ENCODE data around the gene M1AP.
"Not testable (repeated sequence)": the region's sequence is repeated elsewhere in the genome, so short reads cannot be mapped to it uniquely, and the experiment has no call there.

The M1AP gene

DNA sequence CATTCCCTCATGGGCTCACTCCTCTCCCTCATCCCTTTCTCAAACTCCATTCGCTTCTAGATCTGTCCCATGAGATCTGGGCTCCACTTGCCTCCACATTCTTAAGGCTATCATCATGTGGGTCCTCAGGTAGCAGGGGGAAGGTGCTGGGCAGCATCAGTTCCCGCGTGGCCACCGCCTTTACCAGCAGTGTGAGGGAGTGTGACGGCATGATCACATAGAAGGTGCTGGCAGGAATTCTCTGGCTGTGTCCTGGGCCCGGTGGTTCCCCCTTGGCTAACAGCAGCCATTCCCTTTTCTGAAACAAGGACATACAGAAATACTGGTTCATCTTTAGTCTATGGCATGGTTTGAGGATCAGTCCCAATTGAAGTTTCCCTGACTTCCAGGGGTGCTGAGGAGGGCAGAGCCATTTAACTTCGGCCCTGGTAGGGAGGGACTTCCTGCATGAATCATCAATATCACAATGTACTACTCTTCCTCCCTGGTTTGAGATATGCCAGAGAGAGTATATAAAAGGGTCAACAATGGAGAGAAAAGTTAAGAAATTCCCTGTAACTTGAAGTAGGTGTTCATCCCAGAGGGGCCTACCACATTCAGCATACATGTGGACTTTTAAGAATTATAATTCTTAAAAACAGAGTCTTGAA, 85.9 kb downstream of the M1AP start:
- no peak for DNase-seq

DNA sequence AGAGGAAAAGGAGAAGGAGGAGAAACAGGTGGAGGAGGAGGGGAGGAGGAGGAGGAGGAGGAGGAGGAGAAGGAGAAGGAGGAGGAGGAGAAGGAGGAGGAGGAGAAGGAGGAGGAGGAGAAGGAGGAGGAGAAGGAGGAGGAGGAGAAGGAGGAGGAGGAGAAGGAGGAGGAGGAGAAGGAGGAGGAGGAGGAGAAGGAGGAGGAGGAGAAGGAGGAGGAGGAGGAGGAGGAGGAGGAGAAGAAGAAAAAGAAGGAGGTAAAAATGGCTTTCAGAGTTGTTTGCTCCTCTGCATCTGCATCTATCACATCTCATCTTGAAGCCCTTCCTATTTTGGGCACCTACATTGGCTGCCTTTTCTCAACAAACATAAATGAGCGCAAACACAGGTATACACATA, 87.1 kb downstream of the M1AP start:
- not testable (repeated sequence) for DNase-seq

DNA sequence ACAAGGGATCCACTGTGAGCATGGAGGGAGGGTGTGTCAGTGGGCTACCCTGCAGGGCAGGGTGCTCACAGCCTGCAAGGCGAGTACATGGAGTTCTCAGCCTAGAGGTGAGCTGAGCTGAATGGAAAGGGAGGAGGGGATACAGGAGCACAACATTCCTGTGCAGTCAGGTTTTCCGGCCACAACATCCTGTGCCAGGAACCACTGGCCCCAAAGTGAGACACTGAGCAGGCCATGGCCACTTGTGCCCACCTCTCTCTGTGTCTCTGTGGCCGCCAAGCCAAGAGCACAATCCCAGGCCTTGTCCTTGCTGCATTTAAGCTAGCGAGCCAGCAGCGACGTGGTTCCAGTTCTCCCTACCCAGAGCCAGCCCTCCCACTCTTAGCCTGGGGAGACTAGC, 87.5 kb downstream of the M1AP start:
- no peak for DNase-seq

DNA sequence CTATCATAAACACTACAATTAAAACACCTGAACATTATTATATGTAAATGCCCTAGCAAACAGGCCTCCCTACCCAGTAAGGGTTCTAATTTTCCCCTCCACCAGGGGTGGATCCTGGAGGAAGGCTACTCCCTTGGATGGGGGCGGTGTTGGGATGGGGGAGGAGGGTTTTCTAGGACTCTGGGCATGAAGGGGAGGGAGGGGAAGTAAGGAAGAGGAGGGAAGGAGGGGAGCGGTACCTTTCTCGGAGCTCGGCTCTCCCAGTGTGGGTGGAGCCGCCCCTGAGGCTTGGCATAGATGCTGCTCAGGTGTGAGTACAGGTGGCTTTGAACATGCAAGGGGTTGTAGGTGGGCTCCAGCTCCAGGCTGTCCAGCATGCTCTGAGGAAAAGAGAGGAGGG, 88.2 kb downstream of the M1AP start:
- DNase-seq: no peak

DNA sequence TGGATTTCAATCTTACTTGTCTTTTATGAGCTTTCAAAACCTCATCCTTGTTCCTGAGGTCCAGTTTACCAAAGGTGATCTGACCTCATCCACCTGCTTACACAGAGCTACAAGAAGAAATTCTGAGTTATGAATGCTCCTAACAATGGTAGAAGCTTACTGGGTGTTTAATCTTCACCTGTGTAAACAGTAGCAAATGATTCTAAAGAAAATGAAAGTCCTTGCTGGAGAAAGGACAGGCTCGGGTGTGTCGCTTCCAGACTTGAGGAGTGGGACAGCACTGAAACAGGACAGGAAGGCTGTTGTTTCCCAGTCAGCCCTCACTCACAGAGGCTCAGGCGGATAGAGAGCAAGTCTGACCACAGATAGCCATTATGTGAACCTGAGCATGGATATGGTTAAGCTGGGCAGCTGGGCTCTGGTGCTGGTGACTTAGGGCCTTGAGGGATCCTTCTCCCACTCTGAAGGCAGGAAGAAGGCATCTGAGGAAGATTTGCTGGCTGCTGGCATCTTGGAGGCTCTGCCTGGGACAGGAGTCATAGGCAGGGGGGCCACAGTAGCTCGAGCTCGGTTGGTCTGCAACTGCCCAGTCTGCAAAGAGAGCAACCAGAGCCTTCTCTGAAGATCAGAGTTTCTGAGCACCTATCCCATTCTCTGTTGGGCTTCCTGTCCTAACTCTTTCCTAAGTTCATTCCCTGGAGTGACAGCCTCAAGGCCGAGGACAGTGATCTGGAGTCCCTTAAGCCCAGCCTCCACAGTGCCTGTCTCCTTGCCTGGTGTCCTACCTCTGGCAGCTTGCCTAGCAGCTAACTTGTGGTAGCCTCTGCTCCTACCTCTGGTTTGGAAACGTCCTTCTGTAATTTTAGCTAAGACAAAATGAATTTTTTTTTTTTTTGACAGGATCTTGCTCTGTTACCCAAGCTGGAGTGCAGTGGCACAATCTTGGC, 89.6 kb downstream of the M1AP start:
- DNase-seq: no peak

DNA sequence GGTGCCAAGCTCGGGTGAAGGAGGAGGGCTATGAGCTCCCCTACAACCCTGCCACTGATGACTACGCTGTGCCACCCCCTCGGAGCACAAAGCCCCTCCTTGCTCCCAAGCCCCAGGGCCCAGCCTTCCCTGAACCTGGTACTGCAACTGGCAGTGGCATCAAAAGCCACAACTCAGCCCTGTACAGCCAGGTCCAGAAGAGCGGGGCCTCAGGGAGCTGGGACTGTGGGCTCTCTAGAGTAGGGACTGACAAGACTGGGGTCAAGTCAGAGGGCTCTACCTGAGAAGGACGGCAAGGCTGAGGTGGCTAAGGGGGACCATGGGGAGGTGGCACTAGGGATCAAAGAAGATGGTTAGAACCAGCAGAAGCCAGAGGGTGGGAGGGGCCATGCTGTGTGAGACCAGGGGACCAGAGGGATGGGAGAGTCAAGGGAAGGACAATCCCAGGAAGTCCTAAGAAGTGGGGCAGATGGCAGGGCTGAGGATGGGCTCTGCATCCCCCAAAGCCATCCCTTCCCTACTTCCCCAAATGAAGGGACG, 91.2 kb downstream of the M1AP start:
- no peak for DNase-seq

DNA sequence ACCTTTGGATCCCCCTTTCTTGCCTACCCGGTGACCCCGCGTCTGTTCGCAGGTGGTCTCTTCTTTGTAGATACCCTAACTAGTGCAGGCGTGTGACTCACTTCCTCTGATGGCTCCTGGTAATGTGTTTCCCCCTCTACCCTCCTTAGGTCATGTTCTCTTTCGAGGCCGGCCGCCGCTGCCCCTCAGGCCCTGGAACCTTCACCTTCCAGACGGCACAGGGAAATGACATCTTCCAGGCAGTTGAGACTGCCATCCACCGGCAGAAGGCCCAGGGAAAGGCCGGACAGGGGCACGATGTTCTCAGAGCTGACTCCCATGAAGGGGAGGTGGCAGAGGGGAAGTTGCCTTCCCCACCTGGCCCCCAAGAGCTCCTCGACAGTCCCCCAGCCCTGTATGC, 92.0 kb downstream of the M1AP start:
- DNase-seq: no peak

DNA sequence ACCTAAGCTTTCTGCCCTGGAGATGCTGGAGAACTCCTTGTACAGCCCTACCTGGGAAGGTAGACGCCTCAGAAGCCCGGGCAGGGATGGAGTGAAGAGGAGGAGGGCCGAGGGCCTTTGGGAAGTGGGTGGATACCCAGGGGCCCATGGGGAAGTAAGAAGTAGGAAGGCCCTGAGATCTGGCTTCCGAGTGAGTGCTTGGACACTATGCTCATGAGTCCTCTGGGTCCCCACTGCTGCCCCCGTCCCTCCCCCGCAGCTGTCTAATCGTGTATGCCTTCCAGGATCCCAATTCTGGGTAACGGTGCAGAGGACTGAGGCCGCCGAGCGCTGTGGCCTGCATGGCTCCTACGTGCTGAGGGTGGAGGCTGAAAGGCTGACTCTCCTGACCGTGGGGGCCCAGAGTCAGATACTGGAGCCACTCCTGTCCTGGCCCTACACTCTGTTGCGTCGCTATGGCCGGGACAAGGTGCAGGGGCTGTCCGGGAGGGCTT, 92.5 kb downstream of the M1AP start:
- DNase-seq: no peak

DNA sequence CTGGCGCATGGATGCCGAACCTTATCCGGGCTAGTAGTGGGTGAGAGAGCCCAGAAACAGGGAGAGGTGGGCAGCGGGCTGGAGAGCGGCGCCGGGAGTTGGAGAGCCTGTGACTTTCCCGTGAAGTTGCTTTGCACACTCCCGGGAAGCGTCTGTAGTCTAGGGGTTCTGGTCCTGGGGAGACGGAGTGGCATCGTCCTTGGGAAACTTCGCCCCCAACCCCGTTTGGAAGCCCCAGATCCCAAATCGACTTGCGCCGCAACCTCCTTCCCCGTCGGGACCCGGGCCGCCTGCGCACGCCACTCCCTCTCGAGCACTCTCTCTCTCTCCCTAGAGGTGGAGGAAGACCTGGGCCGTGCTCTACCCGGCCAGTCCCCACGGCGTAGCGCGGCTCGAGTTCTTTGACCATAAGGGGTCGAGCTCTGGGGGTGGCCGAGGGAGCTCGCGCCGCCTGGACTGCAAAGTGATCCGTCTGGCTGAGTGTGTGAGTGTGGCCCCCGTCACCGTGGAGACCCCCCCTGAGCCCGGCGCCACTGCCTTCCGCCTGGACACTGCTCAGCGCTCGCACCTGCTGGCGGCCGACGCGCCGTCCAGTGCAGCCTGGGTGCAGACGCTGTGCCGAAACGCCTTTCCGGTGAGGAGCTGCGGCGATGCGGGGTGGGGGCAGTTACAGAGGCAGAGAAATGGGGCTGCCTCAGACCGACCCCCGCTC, 93.2 kb downstream of the M1AP start:
- peak; percentile 39 for DNase-seq

DNA sequence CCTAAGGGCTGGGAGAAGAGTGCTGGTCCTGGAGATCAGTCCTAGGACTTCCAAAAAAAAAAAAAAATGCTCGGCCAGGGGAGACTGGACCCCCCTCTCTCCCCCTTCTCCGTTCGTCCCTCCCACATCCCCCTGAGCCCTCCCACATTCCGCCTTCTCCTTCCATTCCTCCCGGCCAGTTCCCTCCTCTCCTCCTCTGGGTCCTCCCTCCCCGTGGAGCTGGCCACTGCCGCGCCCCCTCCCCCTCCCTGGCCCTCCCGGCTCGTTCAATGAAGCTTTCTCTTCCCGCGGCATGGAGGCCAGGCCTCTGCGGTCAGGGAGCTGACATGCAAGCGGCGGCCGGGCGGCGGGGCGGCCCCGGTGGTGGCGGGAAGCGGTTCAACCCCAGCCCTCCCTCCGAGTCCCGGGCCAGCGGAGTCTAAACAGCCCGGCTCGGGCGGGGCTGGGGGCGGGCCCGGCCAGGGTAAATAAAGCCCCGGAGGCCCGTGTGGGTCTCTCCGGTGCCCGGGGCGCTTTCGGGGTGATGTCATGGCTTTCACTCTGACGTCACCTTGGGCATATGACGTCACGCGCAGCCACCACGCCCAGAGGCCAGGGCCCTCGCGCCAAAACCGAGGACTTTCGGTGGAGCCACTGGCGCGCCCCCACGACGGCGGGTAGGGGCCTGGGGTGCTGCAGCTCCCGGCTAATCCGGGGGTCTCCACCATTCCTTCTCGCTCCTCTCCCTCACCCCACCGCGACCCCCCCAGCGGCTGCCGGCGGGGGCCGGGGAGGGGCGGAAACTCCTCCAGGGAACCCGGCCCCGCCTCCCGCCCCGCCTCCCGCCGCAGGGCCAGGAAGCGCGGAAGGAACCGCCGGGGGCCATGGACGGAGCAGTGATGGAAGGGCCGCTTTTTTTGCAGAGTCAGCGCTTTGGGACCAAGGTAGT, 94.0 kb downstream of the M1AP start, which contains the start of the genes DOK1 and LOXL3:
Gene DOK1, plus strand, starts transcription at position 829 of the 928 bp plus-strand sequence. Its CDS starts 35 bp downstream, at position 864.
Gene LOXL3, minus strand, starts transcription at position 51 of the 928 bp plus-strand sequence. CDS start 1,308 bp downstream, outside the sequence.
- peak; percentile 88 for DNase-seq

DNA sequence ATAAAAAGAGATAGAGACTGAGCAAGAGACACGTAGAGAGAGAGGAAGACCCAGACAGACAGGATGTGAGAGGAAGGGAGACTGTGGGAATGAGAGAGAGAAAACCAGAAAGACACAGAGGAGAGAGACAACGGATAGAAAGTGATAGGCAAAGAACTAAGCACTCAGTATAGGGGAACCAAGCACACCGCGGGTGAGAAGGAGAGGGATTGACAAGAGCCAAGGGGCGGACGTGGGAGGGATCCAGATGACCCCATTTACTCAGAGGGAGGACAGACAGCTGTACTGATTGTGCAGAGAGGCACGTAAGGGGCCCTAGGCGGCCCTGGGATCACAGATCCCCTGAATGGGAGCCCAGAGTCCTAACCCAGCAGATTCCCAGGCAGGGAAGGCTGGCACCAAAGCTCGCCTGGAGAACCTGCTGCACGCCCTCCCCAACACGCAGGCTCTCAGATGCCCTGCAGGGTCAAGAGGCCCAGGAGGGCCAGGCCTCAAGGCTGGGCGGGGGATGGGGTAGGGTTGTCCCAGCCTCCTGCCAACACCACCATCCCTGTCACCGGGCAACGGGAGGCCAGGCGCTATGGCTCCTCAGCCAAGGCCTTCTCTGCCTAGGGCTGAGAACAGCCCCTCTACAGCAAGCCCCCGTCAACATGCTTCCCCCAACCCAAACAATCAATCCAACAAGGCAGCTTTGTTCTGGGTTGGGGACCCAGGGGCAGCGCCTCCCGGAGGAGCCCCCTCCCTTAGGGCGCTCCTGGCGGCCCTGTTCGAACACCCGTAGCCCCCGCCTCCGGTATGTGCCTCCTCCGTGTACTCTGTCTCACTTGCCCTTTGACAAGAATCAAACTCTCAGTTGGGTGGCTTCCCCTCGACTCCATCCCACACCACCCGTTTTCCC, 95.0 kb downstream of the M1AP start:
- DNase-seq: no peak

DNA sequence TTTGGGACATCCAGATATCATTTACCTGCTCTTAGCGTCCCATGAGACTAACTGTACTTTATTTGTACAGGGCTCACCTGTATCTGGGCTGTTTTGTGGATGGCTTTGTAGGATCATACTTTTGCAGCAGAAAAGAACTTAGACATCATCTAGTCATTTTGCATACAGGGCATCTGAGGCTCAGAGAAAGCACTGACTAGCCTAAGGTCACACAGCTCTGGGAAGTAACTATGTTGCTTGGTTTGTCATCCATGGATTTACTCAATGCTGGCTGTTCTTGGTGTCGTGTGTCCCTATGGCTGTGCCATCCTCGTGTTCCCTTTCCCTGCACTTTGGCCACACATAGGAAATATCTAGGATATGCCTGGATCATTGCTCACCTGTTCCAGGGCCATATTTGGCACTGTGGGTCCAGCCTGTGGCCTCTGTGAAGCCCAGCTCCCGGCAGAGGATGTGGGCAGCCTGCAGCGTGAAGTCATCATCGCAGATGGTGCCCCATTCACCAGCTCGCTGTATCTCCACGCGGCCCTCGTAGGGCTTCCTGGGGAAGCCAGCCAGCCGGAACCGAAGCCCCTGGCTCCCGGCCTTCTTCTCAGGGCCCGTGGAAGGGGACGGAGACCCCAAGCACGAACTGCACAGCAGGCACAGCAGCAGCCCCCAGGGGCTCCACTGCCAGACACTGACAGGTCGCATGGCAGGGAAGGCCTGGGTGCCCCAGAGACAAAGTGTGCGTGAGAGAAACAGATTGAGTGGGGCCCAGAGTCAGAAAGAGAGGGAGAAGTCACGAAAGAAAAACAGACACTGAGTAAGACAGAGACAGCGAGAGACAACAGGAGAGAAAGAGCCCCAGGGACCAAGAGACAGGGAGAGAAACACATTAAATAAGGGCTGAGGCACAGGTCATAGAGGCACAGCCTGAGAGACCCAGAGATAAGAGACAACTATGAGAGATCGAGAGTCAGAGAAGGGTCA, 95.9 kb downstream of the M1AP start:
- no peak for DNase-seq

DNA sequence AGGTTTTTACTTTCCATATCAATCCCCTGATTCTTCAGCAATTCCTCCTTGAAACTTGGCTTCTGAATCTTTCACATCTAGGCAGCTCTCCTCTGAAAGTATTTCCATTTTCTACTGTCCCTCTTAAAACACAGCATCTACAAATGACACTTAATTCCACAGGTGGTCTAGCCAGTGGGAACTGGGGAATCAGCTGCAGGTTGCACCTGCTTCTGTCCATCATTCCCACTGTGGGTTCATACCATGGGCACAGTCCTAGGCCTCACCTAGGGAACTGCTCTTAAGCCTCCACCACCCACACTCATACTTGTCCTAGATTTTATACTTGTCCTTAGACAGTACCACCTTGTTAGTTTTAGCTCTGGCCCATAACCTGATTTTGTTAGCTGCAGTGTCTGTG, 96.6 kb downstream of the M1AP start:
- no peak for DNase-seq

DNA sequence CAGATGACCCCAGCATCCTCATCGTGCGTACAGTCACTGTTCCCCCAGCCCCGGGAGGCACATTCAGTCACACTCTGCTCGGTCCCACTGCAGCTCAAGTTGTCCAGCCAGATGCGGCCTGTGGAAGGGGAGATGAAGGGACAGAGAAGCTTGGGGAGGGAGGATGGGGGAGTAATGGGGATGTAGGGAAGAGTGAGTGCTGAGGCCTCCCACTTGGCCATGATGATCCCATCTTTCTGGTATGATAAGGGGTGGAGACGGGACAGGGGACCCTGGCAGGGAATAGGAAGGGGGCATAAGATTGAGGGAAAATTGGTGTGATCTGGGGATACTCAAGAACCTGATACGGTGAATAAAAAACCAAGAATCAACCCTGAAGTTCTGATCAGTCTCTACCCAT, 97.9 kb downstream of the M1AP start:
- no peak for DNase-seq

DNA sequence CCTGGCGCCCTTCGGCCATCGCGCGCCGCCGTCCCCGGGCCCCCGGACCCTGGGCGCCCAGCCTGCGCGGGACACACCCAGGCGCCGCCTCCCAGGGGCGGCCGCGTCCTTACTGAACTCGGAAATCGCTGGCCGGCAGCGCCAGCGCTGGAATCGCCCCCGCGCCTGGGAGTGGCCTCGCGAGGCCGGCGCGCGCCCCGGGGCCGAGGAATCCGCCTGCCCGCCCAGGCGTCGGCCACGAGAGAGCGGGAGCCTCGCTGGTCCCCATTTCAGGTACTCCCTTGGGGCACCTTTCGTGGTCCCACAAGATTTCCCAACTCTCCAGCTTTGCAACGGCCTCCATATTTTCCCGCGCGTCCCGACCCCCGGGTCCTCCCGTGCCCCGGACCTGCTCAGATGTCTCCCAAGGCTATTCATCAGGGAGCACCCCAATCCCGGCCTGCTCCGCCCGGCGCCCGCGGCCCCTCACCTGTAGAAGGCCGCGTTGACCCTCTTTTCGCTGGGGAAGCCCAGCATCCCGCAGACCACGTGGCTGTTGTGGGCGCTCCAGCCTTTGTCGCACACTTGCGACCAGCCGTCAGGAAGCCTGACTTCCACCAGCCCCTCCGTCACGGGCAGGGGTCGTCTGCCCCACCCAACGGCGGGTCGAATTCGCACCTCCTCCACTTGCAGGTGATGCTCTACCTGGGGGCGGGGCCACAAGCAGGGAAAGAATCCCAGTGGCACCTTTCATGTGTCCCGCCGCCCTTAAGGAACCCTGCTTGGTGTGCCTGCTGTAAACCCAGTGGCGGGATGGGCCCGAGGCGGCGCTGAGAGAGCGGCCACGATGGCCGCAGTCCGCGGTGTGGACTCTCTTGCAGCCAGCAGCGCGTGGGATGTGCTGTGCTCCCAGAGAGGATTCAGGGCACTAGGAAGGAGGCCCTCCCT, 99.0 kb downstream of the M1AP start:
- no peak for DNase-seq

DNA sequence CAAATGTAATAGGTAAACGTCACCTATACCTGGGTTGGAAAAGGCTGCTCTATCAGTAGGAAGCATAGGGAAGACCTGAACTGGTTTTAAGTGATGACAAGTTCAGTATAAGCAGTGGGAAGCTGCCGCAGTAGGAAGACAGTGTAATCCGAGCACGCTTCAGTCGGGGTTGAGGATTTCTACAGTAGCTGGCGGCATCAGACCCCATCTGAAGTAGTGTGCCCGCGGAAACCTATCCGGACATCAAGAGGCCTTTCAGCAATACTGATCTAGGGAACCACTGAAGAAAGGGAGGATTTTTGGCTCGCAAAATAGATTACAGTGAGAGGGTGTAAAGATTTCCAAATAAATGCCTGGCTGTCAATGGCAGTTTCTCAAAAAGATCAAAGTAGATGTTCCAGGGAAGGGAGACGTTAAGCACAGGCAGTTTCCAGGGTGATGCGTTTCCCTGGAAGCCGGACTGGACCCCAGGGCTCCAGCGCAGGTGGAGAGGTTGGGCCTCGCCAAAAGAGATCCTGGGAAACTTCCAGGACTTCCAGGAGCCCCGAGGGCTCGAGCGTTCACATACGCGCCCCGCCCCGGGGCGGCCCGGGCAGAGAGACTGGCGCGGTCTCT, 99.7 kb downstream of the M1AP start:
- no peak for DNase-seq

DNA sequence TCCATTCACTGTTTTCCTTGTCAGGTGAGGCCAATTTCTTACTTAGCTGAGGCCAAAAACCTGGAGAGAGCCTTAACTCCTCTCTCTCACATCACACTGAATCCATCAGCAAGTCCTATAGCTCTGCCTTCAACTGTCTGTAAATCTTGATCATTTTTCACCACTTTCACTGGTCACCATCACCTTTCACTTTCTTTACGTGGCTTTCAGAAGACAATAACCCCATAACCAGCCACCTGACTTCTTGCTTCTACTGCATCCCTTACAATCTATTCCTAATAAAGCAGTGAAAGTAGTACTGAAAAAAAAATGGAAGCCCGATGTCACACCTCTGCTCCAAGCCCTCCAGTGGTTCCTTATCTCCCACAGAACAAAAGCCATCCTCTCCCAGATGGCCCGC, 102.1 kb downstream of the M1AP start:
- DNase-seq: no peak

DNA sequence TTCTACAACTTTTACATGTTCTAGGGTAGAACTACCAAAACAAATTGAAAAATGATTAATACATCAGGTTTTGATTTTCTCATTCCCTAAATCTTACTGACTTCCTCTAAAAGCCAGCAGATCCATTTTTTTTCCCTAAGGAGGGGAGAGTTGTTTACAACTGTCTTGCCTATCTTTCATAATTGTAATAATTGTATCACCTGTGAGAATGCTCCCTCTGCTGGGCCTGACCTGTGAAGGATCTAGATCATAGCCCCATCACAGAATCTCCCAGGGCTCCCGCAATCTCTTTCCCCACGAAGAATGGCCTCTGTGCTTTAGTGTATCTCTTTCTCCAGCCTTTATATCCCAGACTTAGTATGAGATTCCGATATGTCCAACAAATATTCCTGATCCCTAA, 103.5 kb downstream of the M1AP start:
- DNase-seq: no peak
